DND-41 (cell line): ENCODE measurements around the gene JAKMIP2.
"Not testable (repeated sequence)": the region's sequence is repeated elsewhere in the genome, so short reads cannot be mapped to it uniquely, and the experiment has no call there.

Experiments
- ATAC-seq: fragments of 200-7000 bp; cut with Tn5 transposase; 3 replicates; pipeline ENCODE4 v1.9.1; 2021; ENCODE audit warnings: low read depth; ENCODE audit not compliant: insufficient read depth
- DNase-seq: peaks from one replicate; pipeline ENCODE4 v3.0.0-alpha.2; 2020
- H2AFZ ChIP-seq: 2 replicates; pipeline ENCODE4 v1.6.0; 2012; ENCODE audit warnings: low read depth, low read length
- H3K27ac ChIP-seq: 2 replicates; pipeline ENCODE4 v1.5.1; 2012; ENCODE audit warnings: low read length, inconsistent platforms
- H3K27me3 ChIP-seq: fragments of 200-600 bp; sonication (generic); 2 replicates; pipeline ENCODE4 v1.6.0; 2012; ENCODE audit warnings: low read length, mild to moderate bottlenecking, inconsistent platforms; ENCODE audit not compliant: insufficient read depth, poor library complexity
- H3K36me3 ChIP-seq: 2 replicates; pipeline ENCODE4 v1.5.1; 2012; ENCODE audit warnings: low read length, inconsistent platforms; ENCODE audit not compliant: insufficient read depth
- H3K4me1 ChIP-seq: 2 replicates; pipeline ENCODE4 v1.5.1; 2012; ENCODE audit warnings: mild to moderate bottlenecking, low read length; ENCODE audit not compliant: insufficient read depth
- H3K4me2 ChIP-seq: 2 replicates; pipeline ENCODE4 v1.6.0; 2012; ENCODE audit warnings: mild to moderate bottlenecking, moderate library complexity, low read length, inconsistent platforms; ENCODE audit not compliant: insufficient read depth
- H3K4me3 ChIP-seq, 2 experiments: fragments of 200-600 bp in 1 of 2; shearing (Covaris generic) in 1 of 2; 2 replicates each; pipeline ENCODE4 v1.5.1; 2012 to 2016; ENCODE audit warnings: inconsistent platforms in 2 of 2, low read length in 2 of 2, mild to moderate bottlenecking in 2 of 2, low read depth in 1 of 2, moderate library complexity in 1 of 2
- H3K79me2 ChIP-seq: 2 replicates; pipeline ENCODE4 v1.6.0; 2012; ENCODE audit warnings: low read length, inconsistent platforms; ENCODE audit not compliant: insufficient read depth
- H3K9ac ChIP-seq: 2 replicates; pipeline ENCODE4 v1.6.0; 2012; ENCODE audit warnings: low read depth, mild to moderate bottlenecking, inconsistent platforms, low read length, moderate library complexity
- H3K9me3 ChIP-seq: 2 replicates; pipeline ENCODE4 v1.5.1; 2012; ENCODE audit warnings: low read length, moderate library complexity, mild to moderate bottlenecking, inconsistent platforms; ENCODE audit not compliant: insufficient read depth, severe bottlenecking
- H4K20me1 ChIP-seq: 2 replicates; pipeline ENCODE4 v1.6.0; 2012; ENCODE audit warnings: low read length; ENCODE audit not compliant: insufficient read depth
- EZH2 ChIP-seq: IDR thresholded peaks from 3 replicates; pipeline ENCODE4 v1.6.1; 2012; ENCODE audit warnings: borderline replicate concordance, low read depth, mild to moderate bottlenecking, moderate library complexity, low read length, inconsistent platforms; ENCODE audit not compliant: severe bottlenecking
- TF ChIP-seq, protein P1 (sequence below): IDR thresholded peaks from 2 replicates; pipeline ENCODE4 v1.5.1; 2012; ENCODE audit warnings: borderline replicate concordance, low read length, moderate library complexity, mild to moderate bottlenecking; ENCODE audit not compliant: poor library complexity, severe bottlenecking; ENCODE audit errors: extremely low read depth

JAKMIP2 gene

DNA sequence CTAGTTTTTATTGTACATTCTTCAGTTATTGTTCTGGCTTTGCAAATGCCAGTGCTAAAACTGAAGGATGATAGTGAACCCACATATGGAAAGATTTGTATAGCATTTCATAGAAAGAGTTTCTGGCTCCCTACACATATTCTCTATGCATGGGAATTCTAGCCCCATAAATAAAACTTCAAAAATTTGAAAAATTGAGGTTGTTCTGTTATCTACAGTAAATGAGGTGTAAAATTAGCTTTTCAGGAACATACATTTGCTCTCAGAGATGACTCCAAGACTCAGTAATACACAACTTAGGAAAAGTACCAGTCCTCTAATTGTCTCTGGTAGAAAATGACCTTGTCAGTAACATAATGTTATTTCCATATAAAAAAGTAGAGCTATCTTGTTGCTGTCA is 192.4 kb downstream of the JAKMIP2 start:
- no peak overlapping the region for H3K9ac ChIP-seq
- TF ChIP-seq EZH2, result no peak
- TF ChIP-seq, protein P1, sequence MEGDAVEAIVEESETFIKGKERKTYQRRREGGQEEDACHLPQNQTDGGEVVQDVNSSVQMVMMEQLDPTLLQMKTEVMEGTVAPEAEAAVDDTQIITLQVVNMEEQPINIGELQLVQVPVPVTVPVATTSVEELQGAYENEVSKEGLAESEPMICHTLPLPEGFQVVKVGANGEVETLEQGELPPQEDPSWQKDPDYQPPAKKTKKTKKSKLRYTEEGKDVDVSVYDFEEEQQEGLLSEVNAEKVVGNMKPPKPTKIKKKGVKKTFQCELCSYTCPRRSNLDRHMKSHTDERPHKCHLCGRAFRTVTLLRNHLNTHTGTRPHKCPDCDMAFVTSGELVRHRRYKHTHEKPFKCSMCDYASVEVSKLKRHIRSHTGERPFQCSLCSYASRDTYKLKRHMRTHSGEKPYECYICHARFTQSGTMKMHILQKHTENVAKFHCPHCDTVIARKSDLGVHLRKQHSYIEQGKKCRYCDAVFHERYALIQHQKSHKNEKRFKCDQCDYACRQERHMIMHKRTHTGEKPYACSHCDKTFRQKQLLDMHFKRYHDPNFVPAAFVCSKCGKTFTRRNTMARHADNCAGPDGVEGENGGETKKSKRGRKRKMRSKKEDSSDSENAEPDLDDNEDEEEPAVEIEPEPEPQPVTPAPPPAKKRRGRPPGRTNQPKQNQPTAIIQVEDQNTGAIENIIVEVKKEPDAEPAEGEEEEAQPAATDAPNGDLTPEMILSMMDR, result no peak
- no peak for ATAC-seq

DNA sequence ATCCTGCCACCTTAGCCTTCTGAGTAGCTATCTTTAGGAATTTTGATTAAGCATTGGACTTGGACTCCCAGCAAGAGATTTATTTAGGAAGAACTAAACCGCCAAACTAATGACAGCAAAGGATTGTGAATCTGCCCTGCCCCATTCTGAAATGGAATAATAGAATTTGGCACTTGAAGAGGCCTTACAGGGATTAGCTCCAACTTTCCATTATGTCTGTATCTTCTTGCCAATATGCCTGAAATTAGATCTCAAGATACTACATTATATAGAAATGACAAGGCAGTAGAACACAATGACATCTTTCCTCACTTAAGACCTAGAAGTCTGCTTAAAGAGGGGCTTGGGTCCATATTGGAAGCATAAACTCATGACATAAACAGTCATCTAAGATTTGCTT is 195.7 kb downstream of the JAKMIP2 start:
- no peaks in the 10 kb centered on the region for H3K36me3 ChIP-seq
- TF ChIP-seq EZH2, result no peak
- TF ChIP-seq, protein P1, result no peak
- no peak overlapping the region for H3K9ac ChIP-seq
- no peaks in the 10 kb centered on the region for H4K20me1 ChIP-seq
- no peak overlapping the region for H3K27ac ChIP-seq
- H3K4me2 ChIP-seq, result no peak overlapping the region
- ATAC-seq (no peak), DNase-seq (no peak)
- no peak overlapping the region for H2AFZ ChIP-seq
- H3K4me1 ChIP-seq, result no peaks in the 10 kb centered on the region
- H3K27me3 ChIP-seq, result no peaks in the 10 kb centered on the region
- no peaks in the 10 kb centered on the region for H3K9me3 ChIP-seq
- no peaks in the 10 kb centered on the region for H3K79me2 ChIP-seq
- H3K4me3 ChIP-seq, result no peak overlapping the region

More for the DNA sequence above, 192.4 kb downstream of the JAKMIP2 start:
- Histone ChIP-seq H3K4me3 (no peak overlapping the region), H2AFZ (no peak overlapping the region), H3K4me1 (no peaks in the 10 kb centered on the region), H4K20me1 (no peaks in the 10 kb centered on the region), H3K79me2 (no peaks in the 10 kb centered on the region), H3K27ac (no peak overlapping the region), H3K9me3 (no peaks in the 10 kb centered on the region), H3K4me2 (no peak overlapping the region), H3K36me3 (no peaks in the 10 kb centered on the region), H3K27me3 (no peaks in the 10 kb centered on the region)
- no peak for DNase-seq

DNA sequence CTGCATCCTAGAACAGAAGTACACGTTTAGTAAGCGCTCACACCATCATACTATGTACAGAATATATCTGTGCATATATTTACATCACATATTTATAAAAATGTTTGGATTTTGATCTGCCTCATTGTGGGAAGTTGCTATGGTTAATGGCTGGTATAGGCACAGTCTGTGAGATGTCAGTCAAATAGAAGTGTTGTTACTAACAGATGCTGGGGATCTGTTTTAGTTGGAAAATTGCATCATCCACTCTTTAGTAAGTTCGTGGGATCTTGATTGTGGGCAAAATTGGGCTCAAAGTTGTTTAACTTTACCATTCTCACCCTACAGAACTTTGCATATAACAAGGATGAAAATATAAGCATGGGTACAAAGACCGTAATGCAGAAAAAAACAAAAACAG is 196.3 kb downstream of the JAKMIP2 start:
- Histone ChIP-seq H3K9me3 (no peaks in the 10 kb centered on the region), H3K27ac (no peak overlapping the region), H3K4me3 (no peak overlapping the region), H2AFZ (no peak overlapping the region), H3K79me2 (no peaks in the 10 kb centered on the region), H3K4me2 (no peak overlapping the region), H3K4me1 (no peaks in the 10 kb centered on the region), H4K20me1 (no peaks in the 10 kb centered on the region), H3K27me3 (no peaks in the 10 kb centered on the region), H3K36me3 (no peaks in the 10 kb centered on the region), H3K9ac (no peak overlapping the region)
- DNase-seq (no peak), ATAC-seq (no peak)
- TF ChIP-seq, protein P1, result no peak
- TF ChIP-seq EZH2, result no peak

DNA sequence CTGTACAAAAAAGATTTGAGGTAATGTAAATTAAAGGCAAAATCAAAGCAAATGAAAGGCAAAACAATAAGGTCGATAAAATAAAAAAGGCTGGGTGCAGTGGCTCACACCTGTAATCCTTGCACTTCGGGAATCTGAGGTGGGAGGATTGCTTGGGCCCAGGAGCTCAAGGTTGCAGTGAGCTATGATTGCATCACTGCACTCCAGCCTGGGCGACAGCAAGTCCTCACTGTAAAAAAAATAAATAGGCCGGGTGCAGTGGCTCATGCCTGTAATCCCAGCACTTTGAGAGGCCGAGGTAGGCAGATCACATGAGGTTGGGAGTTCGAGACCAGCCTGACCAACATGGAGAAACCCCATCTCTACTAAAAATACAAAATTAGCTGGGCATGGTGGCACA is 200.3 kb downstream of the JAKMIP2 start:
- H4K20me1 ChIP-seq, H3K79me2 ChIP-seq, H3K4me3 ChIP-seq, H3K27me3 ChIP-seq, H3K9ac ChIP-seq, H3K4me2 ChIP-seq, H3K36me3 ChIP-seq, H3K4me1 ChIP-seq, H3K27ac ChIP-seq, DNase-seq, H3K9me3 ChIP-seq, H2AFZ ChIP-seq, ATAC-seq: not testable (repeated sequence)

DNA sequence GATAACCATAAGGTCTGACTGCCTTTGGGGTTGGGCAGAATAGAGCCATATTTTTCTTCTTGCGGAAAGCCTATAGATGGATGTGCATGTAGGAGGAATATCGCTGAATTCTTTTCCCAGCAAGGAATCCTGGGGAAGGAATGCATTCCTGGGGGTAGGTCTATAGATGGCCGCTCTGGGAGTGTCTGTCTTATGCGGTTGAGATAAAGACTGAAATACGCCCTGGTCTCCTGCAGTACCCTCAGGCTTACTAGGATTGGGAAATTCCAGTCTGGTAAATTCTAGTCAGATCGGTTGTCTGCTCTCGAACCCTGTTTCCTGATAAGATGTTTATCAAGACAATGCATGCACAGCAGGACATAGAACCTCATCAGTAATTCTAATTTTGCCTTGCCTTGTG is 202.1 kb downstream of the JAKMIP2 start:
- ATAC-seq, H2AFZ ChIP-seq, H3K9ac ChIP-seq, H3K27ac ChIP-seq, H3K4me2 ChIP-seq, H3K27me3 ChIP-seq, H3K4me3 ChIP-seq, H3K4me1 ChIP-seq, H3K9me3 ChIP-seq, H3K36me3 ChIP-seq, DNase-seq, H3K79me2 ChIP-seq, H4K20me1 ChIP-seq: not testable (repeated sequence)
